Neuronal stem cell (in vitro differentiated cells): ENCODE data around the gene CENPP.

Experiments used
- DNase-seq: peaks from one replicate; pipeline ENCODE4 v3.0.0-alpha.2; 2013; ENCODE audit warnings: low spot score
- H2AFZ ChIP-seq: one replicate; pipeline ENCODE4 v1.6.1; 2013; ENCODE audit warnings: mild to moderate bottlenecking, low read length, inconsistent platforms
- H2AK5ac ChIP-seq: 2 replicates; pipeline ENCODE4 v1.6.1; 2013; ENCODE audit warnings: low read depth, mild to moderate bottlenecking, inconsistent platforms, low read length, moderate library complexity, mixed read lengths
- H2BK120ac ChIP-seq: 2 replicates; pipeline ENCODE4 v1.6.1; 2013; ENCODE audit warnings: low read depth, mild to moderate bottlenecking, inconsistent platforms, low read length, moderate library complexity, mixed read lengths
- H2BK12ac ChIP-seq: one replicate; pipeline ENCODE4 v1.6.1; 2013; ENCODE audit warnings: low read length, inconsistent platforms
- H2BK15ac ChIP-seq: 2 replicates; pipeline ENCODE4 v1.6.1; 2013; ENCODE audit warnings: mild to moderate bottlenecking, low read length, inconsistent platforms, mixed read lengths
- H2BK5ac ChIP-seq: one replicate; pipeline ENCODE4 v1.6.1; 2013; ENCODE audit warnings: inconsistent platforms, mild to moderate bottlenecking, low read length, moderate library complexity
- H3K14ac ChIP-seq: one replicate; pipeline ENCODE4 v1.6.1; 2013; ENCODE audit warnings: low read length, inconsistent platforms
- H3K18ac ChIP-seq: 2 replicates; pipeline ENCODE4 v1.6.1; 2013; ENCODE audit warnings: low read length, inconsistent platforms
- H3K23ac ChIP-seq: 2 replicates; pipeline ENCODE4 v1.6.1; 2013; ENCODE audit warnings: low read depth, mild to moderate bottlenecking, mixed read lengths, low read length, inconsistent platforms; ENCODE audit not compliant: poor library complexity
- H3K27ac ChIP-seq: replicated peaks from 3 replicates; pipeline ENCODE4 v1.5.1; 2013; ENCODE audit warnings: low read length, inconsistent platforms
- H3K27me3 ChIP-seq, 3 experiments: 2 replicates each; pipeline ENCODE4 v1.6.1; 2013; ENCODE audit warnings: low read length in 3 of 3, mild to moderate bottlenecking in 2 of 3, inconsistent platforms in 1 of 3, low read depth in 1 of 3, mixed read lengths in 1 of 3, moderate library complexity in 1 of 3; ENCODE audit not compliant: control insufficient read depth in 3 of 3, insufficient read depth in 3 of 3
- H3K36me3 ChIP-seq, 2 donors: replicated peaks in 1 of 2; 2 replicates each; pipeline ENCODE4 v1.6.1; 2013; ENCODE audit warnings: low read length in 2 of 2; ENCODE audit not compliant: control insufficient read depth in 2 of 2, insufficient read depth in 2 of 2
- H3K4ac ChIP-seq: 2 replicates; pipeline ENCODE4 v1.6.1; 2013; ENCODE audit warnings: inconsistent platforms, mild to moderate bottlenecking, low read length, moderate library complexity
- H3K4me1 ChIP-seq, 2 donors: 1 replicate in 1 of 2; 2 replicates in 1 of 2; pipeline ENCODE4 v1.6.1; 2013; ENCODE audit warnings: low read length in 2 of 2, low read depth in 1 of 2; ENCODE audit not compliant: control insufficient read depth in 2 of 2, insufficient read depth in 1 of 2
- H3K4me2 ChIP-seq: one replicate; pipeline ENCODE4 v1.6.1; 2013; ENCODE audit warnings: mild to moderate bottlenecking, low read length, inconsistent platforms; ENCODE audit not compliant: insufficient read depth, poor library complexity, severe bottlenecking
- H3K4me3 ChIP-seq, 2 donors: 2 replicates each; pipeline ENCODE4 v1.5.1; 2013; ENCODE audit warnings: low read length in 2 of 2, mild to moderate bottlenecking in 2 of 2, inconsistent platforms in 1 of 2, moderate library complexity in 1 of 2
- H3K79me1 ChIP-seq: one replicate; pipeline ENCODE4 v1.6.1; 2013; ENCODE audit warnings: low read depth, mild to moderate bottlenecking, inconsistent platforms, low read length, moderate library complexity
- H3K9ac ChIP-seq: one replicate; pipeline ENCODE4 v1.6.1; 2013; ENCODE audit warnings: mild to moderate bottlenecking, low read depth, low read length, inconsistent platforms; ENCODE audit not compliant: poor library complexity
- H3K9me3 ChIP-seq, 2 donors: replicated peaks in 1 of 2; 2 replicates each; pipeline versions ENCODE3 to v1.6.1; 2013; ENCODE audit warnings: low read length in 2 of 2, mild to moderate bottlenecking in 2 of 2, inconsistent platforms in 1 of 2, low read depth in 1 of 2, mixed read lengths in 1 of 2, moderate library complexity in 1 of 2; ENCODE audit not compliant: control insufficient read depth in 2 of 2, insufficient read depth in 1 of 2
- H4K8ac ChIP-seq: one replicate; pipeline ENCODE4 v1.6.1; 2013; ENCODE audit warnings: low read depth, mild to moderate bottlenecking, inconsistent platforms, low read length, moderate library complexity
- H4K91ac ChIP-seq: one replicate; pipeline ENCODE4 v1.6.1; 2013; ENCODE audit warnings: low read length, low read depth, mild to moderate bottlenecking, inconsistent platforms; ENCODE audit not compliant: poor library complexity
- WGBS, 2 donors: extraction: QIAGEN DNeasy Blood & Tissue Kit; methylation state at CpG; one replicate each; pipeline ENCODE4 v1.1.7; 2013; ENCODE audit warnings: missing lambda C conversion rate in 2 of 2, mixed read lengths in 1 of 2; ENCODE audit not compliant: insufficient read length in 2 of 2, insufficient replicate concordance in 1 of 2; ENCODE audit errors: extremely low coverage in 2 of 2; 5-methylcytosine and 5-hydroxymethylcytosine counted together

Gene CENPP

DNA sequence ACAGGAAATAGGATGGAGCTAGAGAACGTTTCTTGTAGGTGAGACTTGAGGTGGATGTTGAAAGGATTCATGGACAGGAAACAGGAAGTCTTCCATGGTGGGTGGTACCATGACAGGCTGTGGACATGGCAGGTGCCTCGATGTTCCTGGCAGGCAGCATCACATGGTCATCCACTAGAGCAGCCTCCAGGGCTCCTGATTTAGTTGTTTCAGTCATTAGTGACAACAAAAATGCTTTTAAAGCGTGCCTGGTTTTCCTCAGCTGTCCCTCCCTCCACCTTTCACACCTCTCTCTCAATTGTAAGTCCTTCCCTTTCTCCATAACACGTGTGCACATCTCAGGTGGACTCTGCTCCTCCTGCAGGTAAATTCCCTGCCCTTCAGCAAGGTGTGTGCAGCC lies 181.7 kb downstream of the CENPP start:
- H2BK15ac ChIP-seq: no peak overlapping the region
- H3K27me3 ChIP-seq: no peaks in the 10 kb centered on the region
- no peak overlapping the region for H4K91ac ChIP-seq
- no peaks in the 10 kb centered on the region for H3K9me3 ChIP-seq
- H3K14ac ChIP-seq: no peak overlapping the region
- no peak overlapping the region for H3K4me2 ChIP-seq
- no peak overlapping the region for H3K9ac ChIP-seq
- peak overlapping the region; percentile 18 for H3K23ac ChIP-seq
- H3K27ac ChIP-seq: no peak overlapping the region
- no peak for DNase-seq
- no peak overlapping the region for H2BK12ac ChIP-seq
- no peaks in the 10 kb centered on the region for H3K36me3 ChIP-seq
- H3K4me1 ChIP-seq: no peaks in the 10 kb centered on the region
- H4K8ac ChIP-seq: no peak overlapping the region
- WGBS, 2 donors: no CpG with 5 or more reads among the region's 4 CpGs
- H3K79me1 ChIP-seq: no peaks in the 10 kb centered on the region
- H3K4me3 ChIP-seq: no peak overlapping the region
- H2BK5ac ChIP-seq: no peak overlapping the region
- no peak overlapping the region for H2AFZ ChIP-seq
- H2AK5ac ChIP-seq: no peak overlapping the region
- no peak overlapping the region for H3K4ac ChIP-seq
- H2BK120ac ChIP-seq: no peak overlapping the region
- no peak overlapping the region for H3K18ac ChIP-seq

DNA sequence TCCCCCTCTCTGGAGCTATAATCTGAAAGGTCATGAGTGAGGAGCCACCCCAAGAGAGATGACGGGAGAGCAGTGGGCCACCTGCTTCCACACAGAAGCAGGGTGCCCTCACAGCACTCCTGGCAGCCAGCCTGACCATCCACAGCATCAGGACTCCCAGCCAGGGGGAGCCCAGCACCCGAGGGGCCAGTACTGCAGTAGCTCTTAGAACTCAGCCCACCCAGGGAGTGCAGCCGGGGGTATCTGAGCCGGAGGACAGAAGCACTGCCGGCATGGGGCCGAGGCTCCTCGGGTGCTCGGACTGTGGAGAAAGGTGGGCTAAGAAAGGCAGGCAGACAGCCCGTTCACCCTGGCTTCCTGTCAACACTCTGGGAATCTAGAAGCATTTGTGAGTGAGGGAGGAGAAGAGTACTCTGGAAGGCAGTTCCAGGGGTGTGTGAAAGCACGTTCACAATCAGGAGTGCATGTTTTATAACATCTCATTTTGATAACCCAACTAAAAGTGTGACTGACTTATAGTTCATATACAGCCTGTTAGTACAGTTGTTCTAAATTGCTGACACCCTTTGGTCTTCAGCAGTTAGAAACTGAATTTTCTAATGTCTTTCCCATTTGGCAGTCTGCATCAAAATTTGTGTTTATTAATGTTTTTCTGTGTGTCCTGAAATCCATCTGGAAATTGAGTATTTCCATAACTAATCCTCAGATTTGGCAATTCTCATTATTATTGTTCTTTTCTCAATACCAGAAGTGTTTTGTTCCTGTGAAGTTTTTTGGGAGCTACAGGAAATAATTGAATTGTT lies 182.5 kb downstream of the CENPP start:
- Histone ChIP-seq H3K23ac (no peak overlapping the region), H3K9ac (no peak overlapping the region), H2AK5ac (no peak overlapping the region), H4K91ac (no peak overlapping the region), H3K4me2 (no peak overlapping the region), H3K4me1 (no peaks in the 10 kb centered on the region), H3K27me3 (no peaks in the 10 kb centered on the region), H3K18ac (peak overlapping the region; percentile 50), H3K79me1 (no peaks in the 10 kb centered on the region), H2BK120ac (no peak overlapping the region), H3K14ac (no peak overlapping the region), H2BK5ac (no peak overlapping the region), H2BK15ac (no peak overlapping the region), H3K4me3 (no peak overlapping the region), H3K9me3 (no peaks in the 10 kb centered on the region), H2BK12ac (no peak overlapping the region), H3K27ac (no peak overlapping the region), H3K4ac (no peak overlapping the region), H3K36me3 (no peaks in the 10 kb centered on the region), H4K8ac (no peak overlapping the region), H2AFZ (peak overlapping the region; percentile 26)
- no peak for DNase-seq
- WGBS, 2 donors: no CpG with 5 or more reads among the region's 10 CpGs

DNA sequence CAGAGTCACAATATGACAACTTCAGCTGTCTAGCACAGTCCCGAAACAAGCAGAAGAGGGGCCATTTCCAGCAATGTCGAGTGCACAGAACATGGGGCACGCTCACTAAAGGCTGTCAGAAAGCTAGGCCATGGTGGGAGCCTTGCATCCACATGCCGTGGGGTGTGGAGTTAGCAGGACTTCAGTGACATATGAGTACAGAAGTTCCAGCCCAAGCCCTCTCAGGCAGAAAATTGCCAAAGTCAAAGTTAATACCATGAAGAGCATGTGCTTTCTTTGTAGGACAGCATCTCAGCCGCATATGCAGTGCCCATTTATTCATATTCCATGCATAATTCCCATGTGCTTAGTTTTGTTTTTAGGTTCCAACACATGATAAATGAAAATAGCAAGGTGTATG lies 183.3 kb downstream of the CENPP start:
- Histone ChIP-seq H3K18ac (no peak overlapping the region), H3K9me3 (no peaks in the 10 kb centered on the region), H4K8ac (no peak overlapping the region), H3K23ac (no peak overlapping the region), H2BK15ac (no peak overlapping the region), H3K27ac (no peak overlapping the region), H2BK12ac (no peak overlapping the region), H4K91ac (no peak overlapping the region), H2BK120ac (no peak overlapping the region), H3K4ac (no peak overlapping the region), H2AFZ (no peak overlapping the region), H3K4me3 (no peak overlapping the region), H3K4me1 (no peaks in the 10 kb centered on the region), H3K14ac (no peak overlapping the region), H3K27me3 (no peaks in the 10 kb centered on the region), H3K4me2 (no peak overlapping the region), H2AK5ac (no peak overlapping the region), H3K36me3 (no peaks in the 10 kb centered on the region), H3K9ac (peak overlapping the region; percentile 57), H2BK5ac (no peak overlapping the region), H3K79me1 (no peaks in the 10 kb centered on the region)
- no peak for DNase-seq
- WGBS, 2 donors: no CpG with 5 or more reads among the region's 5 CpGs

DNA sequence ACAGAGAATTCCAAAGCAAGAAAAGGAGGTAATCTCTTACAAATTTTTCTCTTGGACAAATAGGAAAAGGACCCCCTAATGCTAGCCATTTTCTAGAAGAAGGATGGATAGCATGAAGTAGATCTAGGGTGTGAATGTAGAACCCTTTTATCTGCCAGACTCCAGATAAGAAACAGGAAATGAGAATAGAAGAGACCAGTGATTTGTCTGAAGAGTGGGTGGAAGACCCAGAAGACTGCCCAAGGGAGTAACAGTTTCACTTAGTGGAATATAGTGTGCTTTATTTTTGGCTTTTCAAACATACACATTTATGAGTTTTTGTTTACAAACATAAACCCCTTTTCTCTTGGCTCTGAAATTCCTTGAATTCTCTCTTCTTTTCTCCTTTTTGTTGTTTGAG lies 185.0 kb downstream of the CENPP start:
- Histone ChIP-seq H2AK5ac (no peak overlapping the region), H3K9me3 (no peaks in the 10 kb centered on the region), H3K79me1 (no peaks in the 10 kb centered on the region), H2BK120ac (no peak overlapping the region), H3K27me3 (no peaks in the 10 kb centered on the region), H2BK15ac (no peak overlapping the region), H3K23ac (no peak overlapping the region), H3K14ac (no peak overlapping the region), H3K36me3 (no peaks in the 10 kb centered on the region), H3K27ac (no peak overlapping the region), H3K4me3 (no peak overlapping the region), H2AFZ (no peak overlapping the region), H3K4me2 (no peak overlapping the region), H3K18ac (no peak overlapping the region), H4K8ac (no peak overlapping the region), H3K9ac (no peak overlapping the region), H2BK12ac (no peak overlapping the region), H4K91ac (no peak overlapping the region), H3K4ac (no peak overlapping the region), H3K4me1 (no peaks in the 10 kb centered on the region), H2BK5ac (no peak overlapping the region)
- no peak for DNase-seq
